ENCODE data around the gene IL1RL2.

Gene IL1RL2

GRCh38 chr2:102245266-102246151 is 58.7 kb downstream of the IL1RL2 start:
- H3K4me1 ChIP-seq (ENCODE audit: insufficient read depth, low read length, severe bottlenecking), result no peaks in the 10 kb centered on the region
- no peaks in the 10 kb centered on the region for H3K27me3 ChIP-seq (ENCODE audit: insufficient read depth, low read length)
- TF ChIP-seq CTCF (IDR thresholded peaks at IDR 0.05; ENCODE audit: low read length) (no peak), EZH2 (IDR thresholded peaks at IDR 0.05; ENCODE audit: borderline replicate concordance, low read length) (no peak)
- no peaks in the 10 kb centered on the region for H3K79me2 ChIP-seq (ENCODE audit: insufficient read depth, low read length)
- H3K9ac ChIP-seq (ENCODE audit: low read length), result no peak overlapping the region
- no peak overlapping the region for H3K4me2 ChIP-seq (ENCODE audit: low read length)
- no peaks in the 10 kb centered on the region for H3K36me3 ChIP-seq (ENCODE audit: insufficient read depth, low read length)
- H3F3A ChIP-seq (ENCODE audit: insufficient read depth, low read length), result no peaks in the 10 kb centered on the region
- H3K27ac ChIP-seq (ENCODE audit: low read depth, low read length, poor library complexity, severe bottlenecking), result no peak overlapping the region
- no peaks in the 10 kb centered on the region for H3K9me2 ChIP-seq (ENCODE audit: low read depth, low read length)
- no peak overlapping the region for H3K4me3 ChIP-seq (ENCODE audit: low read depth, low read length, poor library complexity, severe bottlenecking)
- no peaks in the 10 kb centered on the region for H3K9me3 ChIP-seq (ENCODE audit: low read length)
- no peak overlapping the region for H2AFZ ChIP-seq (ENCODE audit: low read length)
- H4K20me1 ChIP-seq (ENCODE audit: insufficient read depth, low read length), result no peaks in the 10 kb centered on the region

GRCh38 chr2:102250278-102250821 is 63.5 kb downstream of the IL1RL2 start:
- no peaks in the 10 kb centered on the region for H3F3A ChIP-seq (ENCODE audit: insufficient read depth, low read length)
- TF ChIP-seq CTCF (IDR thresholded peaks at IDR 0.05; ENCODE audit: low read length) (no peak), EZH2 (IDR thresholded peaks at IDR 0.05; ENCODE audit: borderline replicate concordance, low read length) (no peak)
- H3K4me3 ChIP-seq (ENCODE audit: low read depth, low read length, poor library complexity, severe bottlenecking), result no peak overlapping the region
- no peaks in the 10 kb centered on the region for H3K9me2 ChIP-seq (ENCODE audit: low read depth, low read length)
- no peak overlapping the region for H3K9ac ChIP-seq (ENCODE audit: low read length)
- no peaks in the 10 kb centered on the region for H3K36me3 ChIP-seq (ENCODE audit: insufficient read depth, low read length)
- no peaks in the 10 kb centered on the region for H3K79me2 ChIP-seq (ENCODE audit: insufficient read depth, low read length)
- no peaks in the 10 kb centered on the region for H3K27me3 ChIP-seq (ENCODE audit: insufficient read depth, low read length)
- no peaks in the 10 kb centered on the region for H3K4me1 ChIP-seq (ENCODE audit: insufficient read depth, low read length, severe bottlenecking)
- H3K9me3 ChIP-seq (ENCODE audit: low read length), result no peaks in the 10 kb centered on the region
- no peaks in the 10 kb centered on the region for H4K20me1 ChIP-seq (ENCODE audit: insufficient read depth, low read length)
- no peak overlapping the region for H3K4me2 ChIP-seq (ENCODE audit: low read length)
- no peak overlapping the region for H3K27ac ChIP-seq (ENCODE audit: low read depth, low read length, poor library complexity, severe bottlenecking)
- H2AFZ ChIP-seq (ENCODE audit: low read length), result no peak overlapping the region

GRCh38 chr2:102251042-102251848 is 64.4 kb downstream of the IL1RL2 start:
- Histone ChIP-seq H3K79me2 (ENCODE audit: insufficient read depth, low read length) (no peaks in the 10 kb centered on the region), H3K4me1 (ENCODE audit: insufficient read depth, low read length, severe bottlenecking) (no peaks in the 10 kb centered on the region), H3K4me2 (ENCODE audit: low read length) (no peak overlapping the region), H3K36me3 (ENCODE audit: insufficient read depth, low read length) (no peaks in the 10 kb centered on the region), H3F3A (ENCODE audit: insufficient read depth, low read length) (no peaks in the 10 kb centered on the region), H3K9me2 (ENCODE audit: low read depth, low read length) (no peaks in the 10 kb centered on the region), H3K9me3 (ENCODE audit: low read length) (no peaks in the 10 kb centered on the region), H4K20me1 (ENCODE audit: insufficient read depth, low read length) (no peaks in the 10 kb centered on the region), H3K4me3 (ENCODE audit: low read depth, low read length, poor library complexity, severe bottlenecking) (no peak overlapping the region), H3K9ac (ENCODE audit: low read length) (no peak overlapping the region), H3K27ac (ENCODE audit: low read depth, low read length, poor library complexity, severe bottlenecking) (no peak overlapping the region), H3K27me3 (ENCODE audit: insufficient read depth, low read length) (no peaks in the 10 kb centered on the region), H2AFZ (ENCODE audit: low read length) (no peak overlapping the region)
- TF ChIP-seq CTCF (IDR thresholded peaks at IDR 0.05; ENCODE audit: low read length) (no peak), EZH2 (IDR thresholded peaks at IDR 0.05; ENCODE audit: borderline replicate concordance, low read length) (no peak)

All from OCI-LY1 (cell line).